ENCODE data around the gene CPLX1.

GRCh38 chr4:763191-763810 lies 62.6 kb downstream of the CPLX1 start:
- TF ChIP-seq MAX (CRISPR knock-in tag; IDR thresholded peaks at IDR 0.05) (no peak), RELA (CRISPR knock-in tag; IDR thresholded peaks at IDR 0.05; ENCODE audit: borderline replicate concordance) (no peak), ZNF138 (CRISPR knock-in tag; conservative IDR thresholded peaks at IDR 0.05) (no peak), CTCF (IDR thresholded peaks at IDR 0.05) (no peak), PREB (CRISPR knock-in tag; IDR thresholded peaks at IDR 0.05; ENCODE audit: borderline replicate concordance) (no peak), ZNF317 (CRISPR knock-in tag; IDR thresholded peaks at IDR 0.05; ENCODE audit: borderline replicate concordance, low read depth) (no peak), PRDM15 (CRISPR knock-in tag; IDR thresholded peaks at IDR 0.05) (no peak), ATF1 (CRISPR knock-in tag; IDR thresholded peaks at IDR 0.05) (no peak), ESRRA (CRISPR knock-in tag; IDR thresholded peaks at IDR 0.05; ENCODE audit: borderline replicate concordance) (no peak), NFE2L1 (CRISPR knock-in tag; IDR thresholded peaks at IDR 0.05) (no peak)
- TF ChIP-seq, protein P1, sequence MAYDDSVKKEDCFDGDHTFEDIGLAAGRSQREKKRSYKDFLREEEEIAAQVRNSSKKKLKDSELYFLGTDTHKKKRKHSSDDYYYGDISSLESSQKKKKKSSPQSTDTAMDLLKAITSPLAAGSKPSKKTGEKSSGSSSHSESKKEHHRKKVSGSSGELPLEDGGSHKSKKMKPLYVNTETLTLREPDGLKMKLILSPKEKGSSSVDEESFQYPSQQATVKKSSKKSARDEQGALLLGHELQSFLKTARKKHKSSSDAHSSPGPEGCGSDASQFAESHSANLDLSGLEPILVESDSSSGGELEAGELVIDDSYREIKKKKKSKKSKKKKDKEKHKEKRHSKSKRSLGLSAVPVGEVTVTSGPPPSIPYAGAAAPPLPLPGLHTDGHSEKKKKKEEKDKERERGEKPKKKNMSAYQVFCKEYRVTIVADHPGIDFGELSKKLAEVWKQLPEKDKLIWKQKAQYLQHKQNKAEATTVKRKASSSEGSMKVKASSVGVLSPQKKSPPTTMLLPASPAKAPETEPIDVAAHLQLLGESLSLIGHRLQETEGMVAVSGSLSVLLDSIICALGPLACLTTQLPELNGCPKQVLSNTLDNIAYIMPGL (CRISPR knock-in tag; IDR thresholded peaks at IDR 0.05): no peak
- TF ChIP-seq, protein P2, sequence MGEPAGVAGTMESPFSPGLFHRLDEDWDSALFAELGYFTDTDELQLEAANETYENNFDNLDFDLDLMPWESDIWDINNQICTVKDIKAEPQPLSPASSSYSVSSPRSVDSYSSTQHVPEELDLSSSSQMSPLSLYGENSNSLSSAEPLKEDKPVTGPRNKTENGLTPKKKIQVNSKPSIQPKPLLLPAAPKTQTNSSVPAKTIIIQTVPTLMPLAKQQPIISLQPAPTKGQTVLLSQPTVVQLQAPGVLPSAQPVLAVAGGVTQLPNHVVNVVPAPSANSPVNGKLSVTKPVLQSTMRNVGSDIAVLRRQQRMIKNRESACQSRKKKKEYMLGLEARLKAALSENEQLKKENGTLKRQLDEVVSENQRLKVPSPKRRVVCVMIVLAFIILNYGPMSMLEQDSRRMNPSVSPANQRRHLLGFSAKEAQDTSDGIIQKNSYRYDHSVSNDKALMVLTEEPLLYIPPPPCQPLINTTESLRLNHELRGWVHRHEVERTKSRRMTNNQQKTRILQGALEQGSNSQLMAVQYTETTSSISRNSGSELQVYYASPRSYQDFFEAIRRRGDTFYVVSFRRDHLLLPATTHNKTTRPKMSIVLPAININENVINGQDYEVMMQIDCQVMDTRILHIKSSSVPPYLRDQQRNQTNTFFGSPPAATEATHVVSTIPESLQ (CRISPR knock-in tag; IDR thresholded peaks at IDR 0.05): no peak
- TF ChIP-seq, protein P3, sequence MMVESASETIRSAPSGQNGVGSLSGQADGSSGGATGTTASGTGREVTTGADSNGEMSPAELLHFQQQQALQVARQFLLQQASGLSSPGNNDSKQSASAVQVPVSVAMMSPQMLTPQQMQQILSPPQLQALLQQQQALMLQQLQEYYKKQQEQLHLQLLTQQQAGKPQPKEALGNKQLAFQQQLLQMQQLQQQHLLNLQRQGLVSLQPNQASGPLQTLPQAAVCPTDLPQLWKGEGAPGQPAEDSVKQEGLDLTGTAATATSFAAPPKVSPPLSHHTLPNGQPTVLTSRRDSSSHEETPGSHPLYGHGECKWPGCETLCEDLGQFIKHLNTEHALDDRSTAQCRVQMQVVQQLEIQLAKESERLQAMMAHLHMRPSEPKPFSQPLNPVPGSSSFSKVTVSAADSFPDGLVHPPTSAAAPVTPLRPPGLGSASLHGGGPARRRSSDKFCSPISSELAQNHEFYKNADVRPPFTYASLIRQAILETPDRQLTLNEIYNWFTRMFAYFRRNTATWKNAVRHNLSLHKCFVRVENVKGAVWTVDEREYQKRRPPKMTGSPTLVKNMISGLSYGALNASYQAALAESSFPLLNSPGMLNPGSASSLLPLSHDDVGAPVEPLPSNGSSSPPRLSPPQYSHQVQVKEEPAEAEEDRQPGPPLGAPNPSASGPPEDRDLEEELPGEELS (CRISPR knock-in tag; IDR thresholded peaks at IDR 0.05): no peak
- TF ChIP-seq, protein P4, sequence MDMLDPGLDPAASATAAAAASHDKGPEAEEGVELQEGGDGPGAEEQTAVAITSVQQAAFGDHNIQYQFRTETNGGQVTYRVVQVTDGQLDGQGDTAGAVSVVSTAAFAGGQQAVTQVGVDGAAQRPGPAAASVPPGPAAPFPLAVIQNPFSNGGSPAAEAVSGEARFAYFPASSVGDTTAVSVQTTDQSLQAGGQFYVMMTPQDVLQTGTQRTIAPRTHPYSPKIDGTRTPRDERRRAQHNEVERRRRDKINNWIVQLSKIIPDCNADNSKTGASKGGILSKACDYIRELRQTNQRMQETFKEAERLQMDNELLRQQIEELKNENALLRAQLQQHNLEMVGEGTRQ (CRISPR knock-in tag; IDR thresholded peaks at IDR 0.05): no peak
